Measurements from ENCODE around the gene ANKS1A. TPM values are rescaled to one million over a fixed set of nuclear protein-coding genes. Genes with fewer than 3 reads are reported as not detected.

Gene ANKS1A
- total RNA-seq, 4 donors from 2014 or later = 12.1 to 31.8 (median 24.1) TPM

DNA sequence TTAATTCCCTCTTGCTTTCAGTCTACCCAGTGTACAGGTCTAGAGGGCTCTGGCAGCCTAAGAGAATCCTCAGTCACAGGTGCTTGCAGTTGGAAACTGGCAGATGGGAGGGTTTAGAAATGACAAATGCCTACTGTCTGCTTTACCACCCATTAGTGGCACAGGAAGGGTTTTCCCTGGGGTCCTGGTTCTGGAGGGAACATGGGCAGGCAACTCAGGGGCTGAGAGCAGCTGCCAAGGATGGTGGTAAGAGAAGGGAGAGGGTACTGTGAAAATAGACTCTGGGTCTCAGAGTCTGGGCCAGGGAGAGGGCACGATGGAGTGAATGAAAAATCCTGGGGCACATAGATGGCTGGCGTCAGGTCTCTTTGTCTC lies 148.6 kb downstream of the ANKS1A start:
- Histone ChIP-seq H3K36me3 (no peaks in the 10 kb centered on the region), H3K27ac (no peak overlapping the region), H3K27me3 (no peaks in the 10 kb centered on the region), H3K9me3 (no peaks in the 10 kb centered on the region), H3K4me3 (no peak overlapping the region), H3K4me1 (no peaks in the 10 kb centered on the region)
- no peak for DNase-seq
- intact Hi-C loops (cut with DNase I; ENCODE audit: low total_unique reads) = no loop called here
- TF ChIP-seq, protein P1, sequence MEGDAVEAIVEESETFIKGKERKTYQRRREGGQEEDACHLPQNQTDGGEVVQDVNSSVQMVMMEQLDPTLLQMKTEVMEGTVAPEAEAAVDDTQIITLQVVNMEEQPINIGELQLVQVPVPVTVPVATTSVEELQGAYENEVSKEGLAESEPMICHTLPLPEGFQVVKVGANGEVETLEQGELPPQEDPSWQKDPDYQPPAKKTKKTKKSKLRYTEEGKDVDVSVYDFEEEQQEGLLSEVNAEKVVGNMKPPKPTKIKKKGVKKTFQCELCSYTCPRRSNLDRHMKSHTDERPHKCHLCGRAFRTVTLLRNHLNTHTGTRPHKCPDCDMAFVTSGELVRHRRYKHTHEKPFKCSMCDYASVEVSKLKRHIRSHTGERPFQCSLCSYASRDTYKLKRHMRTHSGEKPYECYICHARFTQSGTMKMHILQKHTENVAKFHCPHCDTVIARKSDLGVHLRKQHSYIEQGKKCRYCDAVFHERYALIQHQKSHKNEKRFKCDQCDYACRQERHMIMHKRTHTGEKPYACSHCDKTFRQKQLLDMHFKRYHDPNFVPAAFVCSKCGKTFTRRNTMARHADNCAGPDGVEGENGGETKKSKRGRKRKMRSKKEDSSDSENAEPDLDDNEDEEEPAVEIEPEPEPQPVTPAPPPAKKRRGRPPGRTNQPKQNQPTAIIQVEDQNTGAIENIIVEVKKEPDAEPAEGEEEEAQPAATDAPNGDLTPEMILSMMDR (IDR thresholded peaks at IDR 0.05) = no peak
- TF ChIP-seq POLR2A (IDR thresholded peaks at IDR 0.05) = no peak

DNA sequence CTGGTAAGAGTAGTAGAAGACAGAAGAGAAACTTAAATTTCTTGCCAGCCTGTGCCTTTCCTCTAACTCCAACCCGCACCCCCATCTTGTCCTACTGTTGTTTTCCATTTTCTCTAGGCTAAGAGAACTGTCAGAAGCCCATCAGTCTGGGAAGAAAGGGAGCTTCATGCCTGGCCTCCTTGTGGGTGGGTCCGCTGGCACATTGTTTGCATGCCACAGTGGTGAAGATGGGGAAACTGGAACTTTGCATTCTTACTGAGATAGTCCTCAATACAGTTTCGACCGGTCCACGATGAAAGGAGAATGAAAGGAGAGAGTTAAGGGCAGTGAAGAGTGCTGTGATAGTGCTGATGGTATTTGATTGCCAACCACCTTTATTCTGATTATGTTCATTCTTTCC lies 149.0 kb downstream of the ANKS1A start:
- Histone ChIP-seq H3K36me3 (no peaks in the 10 kb centered on the region), H3K9me3 (no peaks in the 10 kb centered on the region), H3K4me3 (no peak overlapping the region), H3K4me1 (no peaks in the 10 kb centered on the region), H3K27me3 (no peaks in the 10 kb centered on the region), H3K27ac (no peak overlapping the region)
- no peak for DNase-seq
- intact Hi-C loops (cut with DNase I; ENCODE audit: low total_unique reads) = no loop called here
- TF ChIP-seq POLR2A (IDR thresholded peaks at IDR 0.05) = no peak
- TF ChIP-seq, protein P1 (IDR thresholded peaks at IDR 0.05) = no peak

DNA sequence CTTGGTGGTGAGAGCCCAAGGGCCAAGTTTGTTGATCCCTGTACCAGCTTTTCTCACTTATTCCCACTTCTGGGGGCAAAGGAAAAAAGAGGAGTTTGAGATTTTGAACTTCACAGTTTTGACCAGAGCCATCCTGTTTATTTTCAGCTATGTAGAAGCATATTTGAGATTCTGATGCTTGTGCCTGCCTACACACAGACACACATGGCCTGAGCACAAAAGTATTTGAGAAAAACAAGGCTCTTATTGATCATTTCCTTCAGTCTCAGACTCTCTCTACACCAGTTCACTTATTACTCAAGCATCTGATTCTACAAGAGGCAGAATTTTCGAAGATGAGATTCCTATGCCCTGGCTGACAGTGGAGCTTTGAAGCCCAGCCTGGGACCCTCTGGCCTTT lies 151.3 kb downstream of the ANKS1A start:
- Histone ChIP-seq H3K4me3 (no peak overlapping the region), H3K9me3 (no peaks in the 10 kb centered on the region), H3K27me3 (no peaks in the 10 kb centered on the region), H3K4me1 (no peaks in the 10 kb centered on the region), H3K27ac (no peak overlapping the region), H3K36me3 (no peaks in the 10 kb centered on the region)
- no peak for DNase-seq
- intact Hi-C loops (cut with DNase I; ENCODE audit: low total_unique reads) = no loop called here
- TF ChIP-seq POLR2A (IDR thresholded peaks at IDR 0.05) = no peak
- TF ChIP-seq, protein P1 (IDR thresholded peaks at IDR 0.05) = no peak

DNA sequence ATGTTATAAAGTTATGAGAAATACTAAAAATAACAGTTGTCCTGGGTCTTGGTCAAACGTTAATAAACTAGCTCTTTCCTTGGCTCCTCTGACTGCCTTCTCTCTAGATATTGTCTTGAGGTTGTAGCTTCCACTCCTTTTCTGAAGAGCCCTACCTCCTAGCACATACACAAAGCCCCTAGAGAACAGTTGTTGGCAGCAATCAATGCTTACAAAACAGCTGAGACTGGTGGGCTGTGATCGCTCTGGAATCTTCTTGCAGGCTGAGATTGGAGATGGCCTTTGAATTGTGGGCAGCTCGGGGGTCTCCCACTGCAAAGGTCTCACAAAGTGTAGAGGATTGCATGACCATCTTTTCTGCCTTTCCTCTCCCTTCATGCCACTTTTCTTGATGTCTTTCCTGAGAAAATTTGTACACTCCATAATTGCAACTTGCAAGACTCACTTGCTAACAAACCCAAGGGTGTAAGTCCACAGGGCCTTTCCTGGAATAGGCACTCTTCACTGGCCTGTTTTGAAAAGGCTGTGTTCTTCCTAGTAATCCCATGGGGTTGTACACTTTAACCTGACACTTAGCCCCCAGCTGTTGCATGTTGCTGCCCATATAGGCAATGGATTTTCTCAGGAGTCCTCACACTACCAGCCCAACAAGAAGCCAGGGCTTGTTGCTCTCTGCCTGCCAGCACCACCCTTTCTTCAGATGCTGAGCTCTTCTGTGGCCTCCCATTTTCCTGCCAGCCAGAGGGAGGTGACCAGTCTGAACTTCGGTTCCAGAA lies 152.2 kb downstream of the ANKS1A start:
- Histone ChIP-seq H3K27ac (peak overlapping the region in 1 of 2 donors; percentile 2), H3K9me3 (no peaks in the 10 kb centered on the region), H3K4me3 (no peak overlapping the region), H3K27me3 (no peaks in the 10 kb centered on the region), H3K36me3 (no peaks in the 10 kb centered on the region), H3K4me1 (no peaks in the 10 kb centered on the region)
- DNase-seq = no peak
- intact Hi-C loops (cut with DNase I; ENCODE audit: low total_unique reads) = no loop called here
- TF ChIP-seq POLR2A (IDR thresholded peaks at IDR 0.05) = no peak
- TF ChIP-seq, protein P1 (IDR thresholded peaks at IDR 0.05) = no peak

DNA sequence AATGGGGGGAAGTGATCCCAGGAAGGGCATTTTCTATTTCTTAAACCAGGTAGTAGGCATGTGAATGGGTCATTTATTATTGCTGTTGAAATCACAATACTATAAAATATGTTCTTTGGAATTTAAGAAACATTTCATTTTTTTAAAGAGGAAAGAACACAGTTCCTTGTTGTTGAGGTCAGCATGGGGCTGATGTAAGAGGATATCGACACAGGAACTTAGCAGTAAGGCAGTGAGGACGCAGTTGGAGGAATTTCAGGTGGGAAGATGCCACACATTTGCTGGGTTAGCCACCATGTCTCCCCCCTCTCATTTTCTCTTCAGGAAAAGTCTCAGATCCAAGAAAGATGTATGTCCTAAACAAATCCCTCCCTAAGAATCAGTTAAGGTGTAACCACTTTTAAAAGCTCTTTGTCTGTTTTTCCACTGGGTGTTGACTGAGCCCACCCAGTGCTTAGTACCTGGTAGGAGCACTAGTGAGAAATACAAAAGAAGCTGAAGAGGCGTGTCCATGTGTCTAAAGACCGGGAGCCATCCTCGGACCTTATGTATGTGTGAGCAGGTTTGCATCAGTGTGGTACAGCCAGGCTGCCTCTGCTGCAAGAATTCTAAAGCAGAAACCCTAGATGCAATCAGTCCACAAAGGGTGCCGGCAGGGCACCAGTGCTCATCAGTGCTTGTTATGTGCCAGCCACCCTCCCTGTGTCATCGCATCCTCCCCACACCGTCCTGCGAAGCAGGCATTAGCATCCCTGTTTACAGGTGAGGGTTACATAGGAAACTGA lies 153.2 kb downstream of the ANKS1A start:
- TF ChIP-seq, protein P1 (IDR thresholded peaks at IDR 0.05) = no peak
- TF ChIP-seq POLR2A (IDR thresholded peaks at IDR 0.05) = no peak
- Histone ChIP-seq H3K4me3 (no peak overlapping the region), H3K9me3 (no peaks in the 10 kb centered on the region), H3K36me3 (no peaks in the 10 kb centered on the region), H3K27ac (peak overlapping the region in 1 of 2 donors; percentile 2), H3K27me3 (no peaks in the 10 kb centered on the region), H3K4me1 (peaks cover 0 to under 1% of the 10 kb centered on the region in 2 donors)
- intact Hi-C loops (cut with DNase I; ENCODE audit: low total_unique reads) = no loop called here
- DNase-seq = no peak
